NCI-H460 (cell line): Measurements from ENCODE around the gene ALPP. TPM values are rescaled to one million over a fixed set of nuclear protein-coding genes. Genes with fewer than 3 reads are reported as not detected.
"Not testable (repeated sequence)": the region's sequence is repeated elsewhere in the genome, so short reads cannot be mapped to it uniquely, and the experiment has no call there.

Experiments used
- DNase-seq: peaks from one replicate; pipeline ENCODE4 v3.0.0-alpha.2; 2016; ENCODE audit warnings: low read depth; ENCODE audit errors: extremely low read depth
- total RNA-seq: library from RNA; depleted of rRNA; stranded (reverse); fragments of >200 nt; shearing (Covaris generic); gene quantifications from 2 replicates; pipeline ENCODE4 v1.2.3, GENCODE V29; 2014

ALPP gene
- total RNA-seq, 1 experiment from 2014 or later: not detected

GRCh38 chr2:232400256-232401015, 21.9 kb downstream of the ALPP start:
- DNase-seq: no peak

GRCh38 chr2:232402518-232402917, 24.0 kb downstream of the ALPP start:
- no peak for DNase-seq

GRCh38 chr2:232405943-232406510, 27.5 kb downstream of the ALPP start:
- DNase-seq: no peak

GRCh38 chr2:232406556-232407310, 28.2 kb downstream of the ALPP start, which contains the start of gene ALPG:
ALPG (plus strand) TSS chr2:232406844; CDS start chr2:232406895, 51 bp downstream.
- no peak for DNase-seq

GRCh38 chr2:232407428-232408150, 29.0 kb downstream of the ALPP start:
- not testable (repeated sequence) for DNase-seq

GRCh38 chr2:232408269-232408668, 29.7 kb downstream of the ALPP start:
- not testable (repeated sequence) for DNase-seq

GRCh38 chr2:232409617-232410016, 31.1 kb downstream of the ALPP start:
- not testable (repeated sequence) for DNase-seq

- no peak for DNase-seq
Measured at GRCh38 chr2:232410238-232410900, 31.8 kb downstream of the ALPP start.

GRCh38 chr2:232411901-232412629, 33.5 kb downstream of the ALPP start:
- DNase-seq: no peak

DNA sequence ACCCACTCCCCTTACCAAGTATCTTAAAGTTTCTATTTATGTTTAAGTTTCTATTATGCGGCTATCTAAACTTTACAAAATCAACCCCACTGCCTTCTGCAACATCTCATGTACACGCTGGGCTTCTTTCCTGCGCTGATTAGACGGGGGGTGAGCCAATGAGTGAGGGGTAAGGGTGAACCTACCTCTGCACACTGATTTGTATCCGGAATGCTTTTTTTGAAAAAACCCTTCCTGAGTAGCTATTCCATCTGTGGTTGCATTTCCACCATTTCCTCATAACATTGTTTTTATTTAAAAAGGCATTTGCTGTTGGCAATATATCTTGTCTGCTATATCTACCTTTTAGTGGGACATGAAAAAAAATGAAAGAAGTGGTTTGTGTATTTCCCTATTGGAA, 34.4 kb downstream of the ALPP start:
- no peak for DNase-seq

GRCh38 chr2:232415138-232415690, 36.7 kb downstream of the ALPP start:
- DNase-seq: no peak

- no peak for DNase-seq
Measured at GRCh38 chr2:232415736-232416520, 37.4 kb downstream of the ALPP start.

- DNase-seq: no peak
Measured at GRCh38 chr2:232416521-232417470, 38.2 kb downstream of the ALPP start.

DNA sequence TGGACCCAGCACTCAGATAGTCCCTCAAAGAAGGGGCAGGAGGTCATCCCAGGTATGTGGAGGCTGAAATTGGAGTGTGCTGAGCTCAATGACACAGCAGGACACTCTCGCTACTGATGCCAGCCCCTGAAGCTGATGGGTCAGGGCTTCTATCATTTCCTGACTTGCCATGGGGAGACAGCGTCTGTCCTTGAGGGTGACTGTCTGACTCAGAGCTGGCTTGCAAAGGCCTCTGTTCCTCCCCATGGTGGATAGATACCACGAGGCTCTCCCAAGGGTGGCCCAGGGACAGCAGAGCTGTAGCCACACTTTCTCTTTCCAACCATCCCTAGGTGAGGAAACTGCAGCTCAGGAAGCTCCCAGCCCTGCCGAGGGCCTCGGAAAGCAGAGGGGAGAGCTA, 38.9 kb downstream of the ALPP start:
- DNase-seq: no peak

DNA sequence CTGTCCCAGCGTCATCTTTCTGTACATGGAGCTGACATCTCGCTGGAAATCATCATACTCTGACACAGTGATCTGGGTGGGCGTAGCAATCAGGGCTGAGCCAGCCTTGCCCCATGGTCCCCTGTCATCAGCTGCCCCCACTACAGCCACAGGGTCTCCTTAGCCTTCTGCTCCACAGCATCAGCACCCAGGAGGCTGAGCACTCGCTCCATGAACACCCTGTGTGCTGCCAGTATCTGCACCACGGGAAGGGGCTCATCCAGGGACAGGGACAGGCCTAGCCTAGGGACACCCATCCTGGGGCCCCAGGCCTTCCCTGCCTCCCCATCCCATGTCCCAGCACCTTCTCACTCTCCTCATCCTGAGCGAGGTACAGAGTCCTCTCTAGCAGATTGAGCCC, 39.5 kb downstream of the ALPP start:
- no peak for DNase-seq

GRCh38 chr2:232418466-232419244, 40.1 kb downstream of the ALPP start:
- DNase-seq: peak; percentile 25
